GM18867 (cell line): ENCODE results near the gene ABHD8.

Experiments
- ATAC-seq: cut with Tn5 transposase; IDR thresholded peaks from one replicate; pipeline ENCODE4 v1.9.1; 2021; ENCODE audit warnings: mild to moderate bottlenecking, moderate library complexity; ENCODE audit not compliant: unreplicated experiment

ABHD8 gene

DNA sequence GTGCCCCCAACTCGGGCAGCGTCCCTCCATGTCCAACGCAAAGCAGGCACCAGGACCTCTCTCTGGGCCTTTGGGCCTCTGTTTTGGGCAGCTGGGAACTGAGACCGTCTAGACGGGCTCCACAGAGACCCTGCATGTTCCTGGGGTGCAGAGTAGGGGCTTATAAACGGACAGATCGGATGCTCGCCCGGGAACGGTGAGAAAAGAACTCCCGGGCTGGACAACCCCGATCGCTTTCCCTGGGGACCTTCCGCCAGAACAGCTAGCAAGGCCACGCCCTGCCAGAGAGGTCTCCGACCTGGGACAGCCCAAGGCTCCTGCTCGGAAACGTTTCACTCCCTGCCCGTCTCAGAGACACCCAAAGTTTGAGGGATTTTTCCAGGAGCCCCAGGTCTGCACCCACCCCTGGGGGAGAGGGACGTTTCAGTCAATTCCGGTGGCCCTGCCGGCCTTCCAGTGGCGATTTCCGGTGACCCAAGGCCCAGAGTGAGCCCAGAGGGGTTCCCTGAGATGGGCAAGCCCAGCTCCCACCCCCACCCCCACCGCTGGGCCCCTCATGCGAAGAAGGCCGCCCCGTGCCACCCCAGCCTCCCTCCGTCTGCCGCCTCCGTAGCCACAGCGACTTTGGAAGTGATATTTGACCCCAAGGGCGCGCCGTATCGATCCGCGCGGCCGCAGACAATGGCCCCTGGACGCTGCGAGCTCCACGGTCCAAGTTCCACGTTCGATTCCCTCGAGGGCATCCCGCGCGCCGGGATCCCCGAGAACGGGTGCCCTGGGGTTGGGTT is 59.2 kb downstream of the ABHD8 start:
- no peak for ATAC-seq

DNA sequence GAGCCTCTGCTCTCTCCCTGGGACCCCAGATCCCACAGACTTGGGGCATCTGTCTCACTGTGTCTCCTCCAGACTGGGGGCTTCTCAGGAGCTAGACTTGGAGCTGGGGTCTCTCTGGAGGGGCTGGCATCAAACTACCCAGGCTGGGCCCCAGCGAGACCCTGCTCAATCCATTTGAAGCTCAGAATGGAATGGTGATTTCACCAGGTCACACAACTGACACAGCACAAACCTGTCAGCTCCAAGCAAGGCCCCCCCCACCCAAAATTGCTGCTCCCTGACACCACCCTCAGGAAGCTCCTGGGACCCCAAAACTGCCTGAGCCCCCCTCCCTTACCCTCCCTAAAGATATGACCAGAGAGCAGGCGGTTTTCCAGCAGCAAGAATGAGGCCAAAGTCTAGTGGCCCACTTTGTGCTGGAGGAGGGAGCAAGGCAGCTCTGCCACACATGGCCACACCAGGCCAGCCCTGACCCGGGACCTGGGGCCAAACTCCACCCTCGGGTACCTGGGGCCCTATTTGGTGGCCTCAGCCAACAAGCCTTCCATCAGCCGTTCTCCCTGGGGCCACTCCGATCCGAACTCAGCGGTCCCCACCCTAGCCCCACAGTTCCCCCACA is 59.9 kb downstream of the ABHD8 start:
- no peak for ATAC-seq

DNA sequence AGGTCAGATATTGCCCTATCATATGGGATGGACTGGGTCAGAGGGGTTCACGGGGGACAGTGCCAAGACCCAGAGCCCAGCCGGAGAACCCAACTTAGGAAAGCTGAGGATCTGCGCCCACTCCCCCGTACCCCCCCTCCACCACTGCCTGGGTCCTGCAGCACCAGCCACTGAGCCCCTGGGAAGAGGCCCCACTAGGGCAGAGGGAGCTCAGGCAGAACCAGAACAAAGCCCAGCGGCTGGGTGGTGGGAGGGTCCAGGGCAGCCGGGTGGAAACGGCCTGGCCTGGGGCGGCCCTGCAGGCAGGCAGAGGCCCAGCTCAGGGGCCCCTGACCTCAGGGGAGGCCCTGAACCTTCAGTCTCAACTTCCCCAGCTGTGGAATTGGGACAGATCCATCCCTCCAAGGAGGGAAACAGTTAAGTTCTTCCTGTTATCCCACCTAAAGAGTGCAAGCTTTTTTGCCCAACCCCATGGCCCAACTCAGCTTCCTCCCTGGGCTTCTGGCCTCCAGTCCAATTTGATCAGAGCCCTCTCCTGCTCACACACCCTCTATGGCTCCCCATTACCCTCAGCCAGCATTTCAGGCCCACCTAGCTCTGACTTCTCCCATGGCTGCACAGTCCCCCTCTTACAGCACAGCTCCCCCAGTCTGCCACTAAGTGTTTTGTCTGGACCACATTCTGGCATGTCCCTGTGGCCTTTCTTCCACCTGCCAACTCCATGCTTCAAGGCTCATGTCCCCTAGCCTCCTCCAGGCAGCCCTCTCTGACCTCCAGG is 60.6 kb downstream of the ABHD8 start:
- ATAC-seq, result no peak
